C4-2B (cell line): Measurements from ENCODE around the gene ARMC12.

ENCODE experiments used
- ZFX ChIP-seq: fragments of 450-650 bp; IDR thresholded peaks from 2 replicates; pipeline ENCODE4 v1.6.1; 2017
- TF ChIP-seq, protein P1 (sequence below): fragments of 450-650 bp; conservative IDR thresholded peaks from 2 replicates; pipeline ENCODE4 v1.5.1; 2017; ENCODE audit warnings: mild to moderate bottlenecking

GRCh38 chr6:35727231-35727934 is 9.4 kb upstream of the ARMC12 start:
- TF ChIP-seq, protein P1, sequence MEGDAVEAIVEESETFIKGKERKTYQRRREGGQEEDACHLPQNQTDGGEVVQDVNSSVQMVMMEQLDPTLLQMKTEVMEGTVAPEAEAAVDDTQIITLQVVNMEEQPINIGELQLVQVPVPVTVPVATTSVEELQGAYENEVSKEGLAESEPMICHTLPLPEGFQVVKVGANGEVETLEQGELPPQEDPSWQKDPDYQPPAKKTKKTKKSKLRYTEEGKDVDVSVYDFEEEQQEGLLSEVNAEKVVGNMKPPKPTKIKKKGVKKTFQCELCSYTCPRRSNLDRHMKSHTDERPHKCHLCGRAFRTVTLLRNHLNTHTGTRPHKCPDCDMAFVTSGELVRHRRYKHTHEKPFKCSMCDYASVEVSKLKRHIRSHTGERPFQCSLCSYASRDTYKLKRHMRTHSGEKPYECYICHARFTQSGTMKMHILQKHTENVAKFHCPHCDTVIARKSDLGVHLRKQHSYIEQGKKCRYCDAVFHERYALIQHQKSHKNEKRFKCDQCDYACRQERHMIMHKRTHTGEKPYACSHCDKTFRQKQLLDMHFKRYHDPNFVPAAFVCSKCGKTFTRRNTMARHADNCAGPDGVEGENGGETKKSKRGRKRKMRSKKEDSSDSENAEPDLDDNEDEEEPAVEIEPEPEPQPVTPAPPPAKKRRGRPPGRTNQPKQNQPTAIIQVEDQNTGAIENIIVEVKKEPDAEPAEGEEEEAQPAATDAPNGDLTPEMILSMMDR, result no peak
- TF ChIP-seq ZFX, result no peak
